ENCODE results near the gene CLTCL1.
"Not testable (repeated sequence)": the region's sequence is repeated elsewhere in the genome, so short reads cannot be mapped to it uniquely, and the experiment has no call there.

CLTCL1 gene

GRCh38 chr22:19291580-19292457 is at the start of gene CLTCL1:
TSS of gene CLTCL1 (minus strand) at chr22:19291719. CDS start at chr22:19291641, 78 bp downstream.
- DNase-seq, result peak; percentile 65 to 75

DNA sequence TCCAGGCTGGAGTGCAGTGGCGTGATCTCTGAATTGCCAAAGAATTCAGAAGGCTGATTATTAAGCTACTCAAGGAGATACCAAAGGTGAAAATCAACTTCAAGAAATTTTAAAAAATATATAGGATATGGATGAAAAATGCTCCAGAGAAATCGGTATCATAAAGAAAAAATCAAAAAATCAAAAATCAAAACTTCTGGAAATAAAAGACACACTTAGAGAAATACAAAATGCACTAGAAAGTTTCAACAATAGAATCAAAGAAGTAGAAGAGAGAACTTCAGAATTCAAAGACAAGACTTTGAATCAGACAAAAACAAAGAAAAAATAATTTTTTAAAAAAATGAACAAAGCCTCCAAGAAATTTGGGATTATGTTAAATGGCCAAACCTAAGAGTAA is 45.6 kb upstream of the CLTCL1 start:
- no peak for DNase-seq

DNA sequence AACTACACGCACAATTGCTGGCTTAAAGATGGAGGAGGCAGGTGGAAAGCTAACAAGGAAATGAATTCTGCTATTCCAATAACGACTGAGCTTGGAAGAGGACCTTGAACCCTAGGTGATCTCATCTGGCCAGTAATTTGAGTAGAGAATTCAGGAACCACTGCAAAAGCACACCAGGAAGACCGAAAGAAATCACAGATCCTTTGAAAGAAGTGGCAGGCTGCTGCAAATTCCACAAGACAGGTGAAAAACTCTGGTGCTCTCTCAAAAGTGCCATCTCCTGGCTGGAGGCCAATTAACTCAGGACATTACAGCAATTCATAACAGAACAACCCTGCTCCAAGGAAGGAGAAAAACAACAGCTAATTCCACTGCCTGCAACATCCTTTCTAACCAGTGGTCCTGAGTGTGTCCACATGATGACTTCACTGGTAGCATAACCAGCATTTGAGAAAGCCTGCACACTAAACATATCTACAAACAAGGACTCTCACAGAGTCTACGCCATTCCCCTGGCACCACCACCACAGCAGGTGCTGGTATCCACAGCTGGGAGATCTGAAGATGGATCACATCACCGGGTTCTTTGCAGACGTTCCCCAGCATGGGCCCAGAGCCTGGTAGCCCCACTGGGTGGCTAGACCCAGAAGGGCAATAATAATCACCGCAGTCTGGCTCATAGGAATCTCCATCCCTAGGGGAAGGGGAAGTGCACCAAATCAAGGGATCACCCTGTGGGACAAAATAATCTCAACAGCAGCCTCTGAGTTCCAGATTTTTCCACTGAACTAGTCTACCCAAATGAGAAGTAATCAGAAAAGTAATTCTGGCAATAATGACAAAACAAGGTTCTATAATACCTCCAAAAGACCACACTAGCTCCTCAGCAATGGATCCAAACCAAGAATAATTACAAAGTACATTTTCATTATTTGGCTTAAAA is 44.9 kb upstream of the CLTCL1 start:
- no peak for DNase-seq

- no peak for DNase-seq
These were observed 40.5 kb upstream of the CLTCL1 start for GRCh38 chr22:19331975-19332374.

- DNase-seq, result no peak
These were observed 40.0 kb upstream of the CLTCL1 start for GRCh38 chr22:19331474-19331873.

DNA sequence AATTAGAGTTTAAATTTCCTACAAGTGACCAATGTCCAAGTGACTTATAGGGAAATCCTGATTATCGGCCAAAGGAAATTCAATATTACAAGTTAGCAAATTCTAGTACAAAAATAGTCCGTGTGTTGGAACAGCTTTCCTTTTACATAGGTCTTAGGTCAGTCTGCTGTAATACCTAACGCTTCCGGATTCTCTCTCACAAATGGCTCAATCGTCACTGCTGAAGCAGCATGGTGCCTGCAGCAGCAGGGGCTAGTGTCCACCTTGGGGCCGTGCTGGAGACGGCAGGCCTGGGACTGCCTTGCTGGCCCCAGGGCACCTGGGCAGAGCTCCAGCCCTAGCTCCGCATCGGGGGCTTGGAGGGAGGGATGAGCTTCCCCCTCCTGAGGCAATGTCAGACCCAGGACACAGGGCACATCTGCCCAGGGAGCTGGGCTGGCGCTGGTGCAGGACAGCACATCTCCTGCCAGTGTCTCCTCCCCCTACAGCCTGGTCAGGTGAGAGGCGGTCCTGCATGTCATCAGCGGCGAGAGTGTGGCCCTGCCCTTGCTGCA is 39.4 kb upstream of the CLTCL1 start:
- DNase-seq, result no peak

DNA sequence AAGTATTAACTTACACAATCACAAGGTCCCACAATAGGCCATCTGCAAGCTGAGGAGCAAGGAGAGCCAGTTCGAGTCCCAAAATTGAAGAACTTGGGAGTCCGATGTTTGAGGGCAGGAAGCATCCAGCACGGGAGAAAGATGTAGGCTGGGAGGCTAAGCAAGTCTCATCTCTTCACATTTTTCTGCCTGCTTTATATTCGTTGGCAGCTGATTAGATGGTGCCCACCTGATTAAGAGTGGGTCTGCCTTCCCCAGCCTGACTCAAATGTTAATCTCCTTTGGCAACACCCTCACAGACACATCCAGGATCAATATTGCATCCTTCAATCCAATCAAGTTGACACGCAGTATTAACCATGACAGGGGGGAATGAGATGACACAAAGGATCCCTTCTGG is 38.7 kb upstream of the CLTCL1 start:
- DNase-seq, result not testable (repeated sequence)

GRCh38 chr22:19329454-19329853 is 37.9 kb upstream of the CLTCL1 start:
- no peak for DNase-seq

GRCh38 chr22:19325296-19325948 is 33.9 kb upstream of the CLTCL1 start:
- no peak for DNase-seq

DNA sequence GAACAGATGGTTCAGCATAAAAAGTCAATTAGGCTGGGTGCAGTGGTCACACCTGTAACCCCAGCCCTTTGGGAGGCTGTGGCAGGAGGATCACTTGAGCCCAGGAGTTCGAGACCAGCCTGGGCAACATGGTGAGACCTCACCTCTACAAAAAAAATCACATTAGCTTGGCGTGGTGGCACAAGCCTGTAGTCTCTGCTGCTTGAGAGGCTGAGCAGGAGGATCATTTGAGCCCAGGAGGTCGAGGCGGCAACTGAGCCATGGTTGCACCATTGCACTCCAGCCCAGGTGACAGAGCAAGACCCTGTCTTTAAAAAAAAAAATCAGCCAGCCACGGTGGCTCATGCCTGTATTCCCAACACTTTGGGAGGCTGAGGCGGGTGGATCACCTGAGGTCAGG is 31.9 kb upstream of the CLTCL1 start:
- not testable (repeated sequence) for DNase-seq

DNA sequence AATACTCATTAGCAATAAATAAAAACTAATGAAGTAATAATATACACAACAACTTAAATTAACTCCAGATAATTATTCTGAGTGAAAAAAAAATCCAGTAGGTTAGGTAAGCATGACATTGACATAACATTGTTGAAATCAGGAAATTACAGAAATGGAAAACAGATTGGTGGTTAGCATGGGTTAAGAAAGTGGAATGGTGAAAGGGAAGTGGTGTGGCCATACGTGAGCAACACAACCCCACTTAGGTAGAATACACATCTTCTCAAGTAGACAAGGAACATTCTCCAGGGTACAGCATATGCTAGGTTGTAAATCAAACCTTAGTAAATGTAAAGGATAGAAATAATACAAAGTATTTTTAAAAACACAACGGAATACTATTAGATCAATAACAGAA is 30.2 kb upstream of the CLTCL1 start:
- DNase-seq, result no peak

DNA sequence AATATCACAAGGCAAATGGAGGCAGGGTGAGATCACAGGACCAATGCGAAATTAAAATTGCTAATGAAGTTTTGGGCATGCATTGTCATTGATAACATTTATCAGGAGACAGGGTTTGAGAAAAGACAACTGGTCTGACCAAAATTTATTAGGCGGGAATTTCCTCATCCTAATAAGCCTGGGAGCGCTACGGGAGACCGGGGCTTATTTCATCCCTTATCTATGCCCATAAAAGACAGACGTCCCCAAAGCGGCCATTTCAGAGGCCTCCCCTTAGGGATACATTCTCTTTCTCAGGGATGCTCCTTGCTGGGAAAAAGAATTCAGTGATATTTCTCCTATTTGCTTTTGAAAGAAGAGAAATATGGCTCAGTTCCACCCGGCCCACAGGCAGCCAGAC is 28.6 kb upstream of the CLTCL1 start:
- DNase-seq, result not testable (repeated sequence)

GRCh38 chr22:19319281-19319680 is 27.8 kb upstream of the CLTCL1 start:
- no peak for DNase-seq

- no peak for DNase-seq
These were observed 26.3 kb upstream of the CLTCL1 start for GRCh38 chr22:19317865-19318264.

DNA sequence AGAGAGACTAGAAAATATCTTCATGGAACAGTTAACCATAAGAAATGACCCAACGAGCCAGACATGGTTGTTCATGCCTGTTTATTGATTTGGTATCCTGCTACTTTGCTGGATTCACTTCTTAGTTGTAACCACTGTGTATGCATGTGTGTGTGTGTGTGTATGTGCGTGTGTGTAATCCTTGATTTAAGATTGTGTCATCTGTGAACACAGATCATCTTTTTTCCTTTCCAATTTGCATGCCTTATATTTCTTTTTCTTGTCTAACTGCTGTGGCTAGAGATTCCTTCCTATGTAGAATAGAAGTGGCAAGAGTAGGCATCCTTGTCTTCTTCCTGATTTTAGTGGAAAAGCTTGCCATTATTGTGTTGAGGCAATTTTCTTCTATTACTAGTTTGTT is 16.4 kb upstream of the CLTCL1 start:
- DNase-seq, result no peak

DNA sequence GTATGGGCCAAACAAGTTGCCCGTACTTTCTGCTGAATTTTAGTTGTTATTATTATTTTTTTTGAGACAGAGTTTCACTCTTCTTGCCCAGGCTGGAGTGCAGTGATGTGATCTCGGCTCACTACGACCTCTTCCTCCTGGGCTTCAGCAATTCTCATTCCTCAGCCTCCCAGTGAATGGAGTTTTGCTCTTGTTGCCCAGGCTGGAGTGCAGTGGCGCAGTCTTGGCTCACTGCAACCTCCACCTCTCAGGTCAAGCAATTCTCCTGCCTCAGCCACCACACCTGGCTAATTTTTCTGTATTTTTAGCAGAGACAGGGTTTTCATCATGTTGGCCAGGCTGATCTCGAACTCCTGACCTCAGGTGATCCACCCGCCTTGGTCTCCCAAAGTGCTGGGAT is 15.0 kb upstream of the CLTCL1 start:
- not testable (repeated sequence) for DNase-seq

GRCh38 chr22:19304547-19304946 is 13.0 kb upstream of the CLTCL1 start:
- no peak for DNase-seq

DNA sequence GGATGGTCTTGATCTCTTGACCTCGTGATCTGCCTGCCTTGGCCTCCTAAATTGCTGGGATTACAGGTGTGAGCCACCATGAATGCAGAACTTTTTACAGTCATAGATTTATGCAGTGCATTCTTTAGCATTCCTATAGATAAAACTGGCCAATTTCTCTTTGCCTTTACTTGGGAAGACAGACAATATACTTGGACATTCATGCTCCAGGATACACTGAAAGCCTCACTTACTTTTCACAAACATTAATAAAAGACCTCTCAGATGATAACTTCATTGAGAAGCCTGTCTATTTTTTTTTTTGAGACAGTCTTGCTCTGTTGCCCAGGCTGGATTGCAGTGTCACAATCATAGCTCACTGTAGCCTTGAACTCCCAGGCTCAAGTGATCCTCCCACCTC is 12.3 kb upstream of the CLTCL1 start:
- no peak for DNase-seq

- no peak for DNase-seq
These were observed 4.2 kb upstream of the CLTCL1 start for GRCh38 chr22:19295733-19296132.

DNA sequence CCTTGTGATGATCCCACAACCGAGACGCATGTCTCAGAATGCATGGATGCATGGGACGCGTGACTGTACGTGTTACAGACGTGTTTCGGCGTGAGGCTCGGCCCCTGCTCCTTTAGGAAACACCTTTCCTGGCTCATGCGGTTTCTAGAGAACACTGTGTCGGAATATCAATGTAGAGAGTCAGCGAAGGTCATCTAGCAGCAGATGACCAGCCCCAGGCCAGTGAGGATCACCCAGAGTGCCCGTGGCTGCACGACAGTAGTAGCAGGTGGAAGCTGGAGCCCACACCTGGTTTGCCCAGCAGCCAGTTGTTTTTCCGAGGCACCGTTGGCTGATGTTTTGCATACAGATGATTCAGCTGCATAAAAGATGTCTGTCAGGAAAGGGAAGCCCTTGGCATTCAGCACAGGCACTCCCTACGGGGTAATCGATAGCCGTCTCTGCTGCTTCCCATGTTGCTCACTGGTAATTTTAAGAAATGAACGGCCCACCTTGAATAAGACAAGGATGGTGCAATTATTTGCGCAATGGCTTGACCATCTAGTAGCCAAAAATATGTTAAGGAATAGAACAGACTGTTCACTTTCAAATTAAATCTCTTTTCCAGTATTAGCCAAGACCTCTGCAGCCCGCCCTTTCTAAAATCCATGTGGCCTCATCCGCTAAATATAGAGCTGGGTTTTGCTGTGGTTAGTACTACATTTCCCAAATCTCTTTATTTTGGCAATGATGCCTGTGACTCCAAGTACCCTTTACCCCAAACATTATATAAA is 1.1 kb upstream of the CLTCL1 start:
- peak in 1 of 2 experiments; percentile 28 for DNase-seq

DNA sequence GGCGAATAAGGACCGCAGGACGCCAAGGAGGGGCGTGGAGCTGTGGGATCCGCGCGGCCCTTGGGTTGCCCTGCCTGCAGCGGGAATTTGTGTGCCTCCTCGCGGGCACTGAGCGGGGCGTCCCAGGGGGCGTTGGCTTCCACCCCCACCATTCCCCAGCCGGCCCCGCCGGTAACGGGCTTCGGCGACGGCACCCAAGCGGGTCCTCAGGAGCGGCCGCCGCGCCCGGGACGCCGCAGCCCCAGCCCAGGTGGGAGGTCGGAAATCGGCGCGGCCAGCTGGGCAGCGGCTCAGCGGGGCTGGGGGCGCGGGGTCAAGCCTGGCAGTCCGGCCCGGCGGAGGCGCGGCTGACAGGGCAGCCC is 320 bp downstream of the CLTCL1 start:
- no peak for DNase-seq

Data from NCI-H2081 (cell line).